GM03348 (cell line): ENCODE results near the gene CDH20.

Source experiments
- DNase-seq: peaks from one replicate; pipeline ENCODE4 v3.0.0; 2012; ENCODE audit warnings: low spot score

Gene CDH20

DNA sequence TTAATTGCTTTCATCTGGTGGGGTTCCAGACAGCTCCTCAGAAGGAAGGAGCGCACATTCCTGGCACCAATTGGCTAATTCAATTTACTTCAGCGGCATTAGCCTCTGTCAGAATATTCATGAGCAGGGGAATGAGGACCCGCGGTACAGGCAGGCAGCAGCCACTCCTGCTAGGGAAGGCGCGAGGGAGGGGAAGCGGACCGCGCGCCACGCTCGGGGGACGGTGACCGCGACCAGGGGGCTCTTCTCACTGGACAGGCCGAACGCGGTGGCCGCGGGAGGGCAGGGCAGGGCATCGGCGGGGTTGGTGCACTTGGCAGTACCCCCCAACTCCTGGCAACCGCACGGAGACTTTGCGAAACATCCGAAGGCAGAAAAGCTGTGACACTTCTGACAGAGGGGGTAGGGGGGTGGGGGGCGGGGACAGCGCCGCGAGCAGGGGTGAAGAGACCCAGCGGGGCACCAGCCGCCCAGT, at the start of gene CDH20:
TSS of gene CDH20 (plus strand) at position 160 of the 475 bp plus-strand sequence.
- DNase-seq = peak; percentile 17

DNA sequence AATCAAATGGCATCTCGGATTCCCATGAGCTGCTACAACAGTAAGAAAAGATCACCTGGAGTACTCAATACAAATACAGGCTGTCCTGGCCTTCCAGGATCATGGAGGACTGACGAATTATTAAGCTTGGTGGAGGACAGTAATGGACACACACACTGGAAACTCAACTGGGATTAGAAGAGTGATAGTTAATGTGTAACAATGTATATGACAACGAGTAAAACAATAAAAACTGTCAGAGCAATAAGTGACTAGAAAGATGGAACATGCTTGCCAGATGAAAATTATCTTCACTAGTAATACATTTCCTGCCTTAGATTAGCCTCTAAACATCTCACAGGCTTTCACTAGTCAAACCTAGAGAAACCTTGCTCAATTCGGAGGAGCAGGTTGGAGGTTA, 49.2 kb upstream of the CDH20 start:
- DNase-seq = no peak

DNA sequence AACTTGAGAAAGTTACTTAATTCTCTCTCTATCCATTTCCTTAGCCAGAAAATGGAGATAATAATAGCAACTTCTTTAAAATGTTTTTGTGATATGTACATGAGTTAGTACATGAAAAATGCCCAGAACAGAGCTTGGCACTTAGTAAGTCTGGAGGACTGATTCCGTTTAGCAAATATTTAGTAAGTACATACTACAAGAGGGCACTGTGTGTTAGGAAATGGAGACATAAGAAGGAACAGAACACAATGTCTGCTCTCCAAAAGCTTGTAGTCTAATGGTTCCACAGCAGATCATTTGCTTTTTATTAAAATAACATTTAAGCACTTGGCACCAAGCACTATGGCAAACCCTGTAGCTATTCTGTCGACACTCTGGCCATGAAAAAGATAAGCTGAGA, 47.5 kb upstream of the CDH20 start:
- DNase-seq = no peak

DNA sequence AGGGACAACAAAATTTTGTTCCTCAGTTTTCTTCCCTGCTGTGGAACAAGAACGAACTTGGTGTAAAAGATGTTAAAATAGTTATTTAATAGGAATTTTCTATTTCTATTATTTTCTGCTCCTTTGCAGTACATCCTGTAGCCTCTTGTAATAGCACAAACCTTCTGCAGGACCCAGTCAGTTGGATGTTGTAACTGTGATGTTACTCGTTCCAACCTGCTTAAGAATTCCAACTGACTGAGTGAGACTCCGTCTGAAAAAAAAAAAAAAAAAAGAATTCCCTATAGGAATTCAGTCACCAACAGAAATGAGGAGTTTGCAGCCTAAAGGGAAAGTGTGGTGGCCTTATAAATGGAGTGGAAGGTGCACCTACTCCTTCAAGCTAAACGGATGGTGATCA, 46.4 kb upstream of the CDH20 start:
- no peak for DNase-seq

DNA sequence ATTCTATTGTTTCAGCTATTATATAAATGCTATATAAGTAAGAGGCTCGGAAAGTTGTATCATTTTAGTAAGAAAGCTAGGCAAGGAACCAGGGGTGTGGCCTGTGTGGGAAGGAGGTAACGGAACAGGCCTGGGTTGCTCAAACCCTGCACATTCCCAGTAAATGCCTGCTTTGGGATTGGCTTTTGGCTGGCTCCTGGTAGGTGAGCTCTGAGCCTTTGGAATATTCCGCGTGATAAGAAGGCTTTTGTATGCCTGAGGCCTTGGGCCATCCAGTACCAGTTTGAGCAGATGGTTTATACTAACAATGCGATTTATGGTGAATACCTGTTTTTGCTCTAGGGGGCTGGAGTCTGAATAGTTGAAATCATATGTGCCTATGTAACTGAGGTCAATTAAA, 42.6 kb upstream of the CDH20 start:
- DNase-seq = no peak

DNA sequence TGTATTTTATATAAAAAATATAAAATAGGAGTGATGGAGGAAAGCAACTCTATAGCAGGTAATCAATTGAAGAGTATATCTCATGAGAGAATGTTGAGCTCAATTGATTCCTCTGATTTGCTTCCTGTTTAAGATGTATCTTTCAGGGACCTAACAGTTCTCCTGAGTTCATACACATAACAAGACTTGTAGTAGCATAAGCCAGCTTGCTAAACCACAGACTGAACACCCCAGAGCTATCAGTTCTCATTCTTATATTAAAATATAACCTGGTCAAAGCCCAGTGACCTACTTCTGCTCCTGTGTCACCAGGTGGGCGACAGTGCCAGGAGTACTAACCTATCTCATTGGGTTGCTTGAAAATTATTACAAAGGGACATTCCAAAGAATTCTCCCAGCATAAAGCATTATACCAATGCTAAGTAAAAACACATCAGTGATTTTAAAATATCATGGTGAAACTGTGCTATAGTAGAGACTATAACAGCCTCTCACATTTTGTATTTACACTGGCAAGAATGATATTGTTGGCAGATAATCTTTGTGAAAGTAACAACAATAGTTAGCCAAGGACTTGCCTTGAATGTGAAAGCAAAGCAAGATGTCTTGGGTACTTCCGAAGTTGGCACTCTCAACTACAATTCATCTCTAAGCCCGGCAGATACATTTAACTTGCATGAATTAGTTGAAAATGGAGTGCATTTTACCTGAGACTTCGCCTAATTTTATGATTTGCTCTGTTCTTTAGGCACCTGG, 40.8 kb upstream of the CDH20 start:
- no peak for DNase-seq

DNA sequence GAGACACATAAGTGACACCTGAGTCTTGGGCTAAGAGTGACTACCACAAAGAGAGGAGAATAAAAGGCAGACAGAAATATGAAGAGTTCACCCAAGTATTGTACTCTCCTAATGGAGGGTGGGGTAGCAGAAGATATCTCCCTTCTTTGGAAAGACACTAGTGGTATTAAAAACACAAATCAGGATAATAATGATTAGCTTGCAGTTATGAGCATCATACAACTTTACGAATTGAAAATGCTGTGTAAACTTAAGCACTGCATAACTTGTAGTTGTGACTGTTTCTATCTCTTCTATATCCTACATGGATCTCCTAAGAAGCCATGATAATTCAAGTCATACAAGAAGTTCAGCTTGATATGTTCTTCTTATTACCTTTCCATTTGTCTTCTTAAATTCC, 38.1 kb upstream of the CDH20 start:
- no peak for DNase-seq

DNA sequence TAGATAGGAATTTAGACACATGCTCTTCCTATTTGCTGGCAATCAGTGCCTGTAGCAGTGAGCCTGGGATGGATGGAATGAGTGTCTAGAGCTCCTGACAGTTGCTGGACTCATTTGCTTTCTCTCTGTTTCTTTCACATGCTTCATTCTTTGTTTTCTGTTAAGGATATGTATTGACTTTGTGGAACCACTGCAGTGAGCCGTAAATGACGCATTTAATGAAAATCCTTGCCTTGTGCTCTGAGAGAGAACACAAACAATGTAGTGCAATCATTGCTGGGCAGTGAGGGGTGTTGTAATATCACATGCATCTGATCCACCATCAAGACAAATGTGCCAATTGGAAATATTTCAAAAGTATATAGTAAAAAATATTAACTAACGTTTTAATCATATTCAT, 25.2 kb upstream of the CDH20 start:
- no peak for DNase-seq

DNA sequence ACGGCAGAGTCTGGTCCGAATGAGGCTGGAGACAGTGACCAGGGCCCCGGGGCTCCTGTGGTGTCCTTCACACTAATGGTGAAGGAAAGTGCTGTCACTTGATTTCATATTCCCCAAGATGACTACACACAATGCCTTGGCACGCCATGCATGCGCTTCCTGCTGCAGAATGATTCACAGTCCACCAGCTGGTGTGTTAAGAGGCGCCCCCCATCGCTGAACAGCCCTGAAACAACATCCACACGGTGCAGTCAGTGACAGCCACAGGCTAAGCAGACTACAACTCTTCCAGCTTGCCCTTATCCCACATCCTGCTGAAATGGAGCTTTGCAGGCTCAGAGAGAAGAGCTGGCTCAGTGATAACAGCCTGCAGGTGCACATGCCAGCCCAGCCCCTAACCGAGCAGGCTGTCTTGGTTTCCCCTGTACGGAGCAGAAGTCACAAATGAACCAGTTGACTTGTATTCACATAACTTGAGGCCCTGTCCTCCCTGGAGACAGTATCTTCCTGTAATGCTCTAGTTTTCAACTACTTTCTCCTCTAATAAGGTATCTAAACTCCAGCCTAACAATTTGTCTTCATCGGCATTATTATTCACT, 24.3 kb upstream of the CDH20 start:
- peak; percentile 23 for DNase-seq

DNA sequence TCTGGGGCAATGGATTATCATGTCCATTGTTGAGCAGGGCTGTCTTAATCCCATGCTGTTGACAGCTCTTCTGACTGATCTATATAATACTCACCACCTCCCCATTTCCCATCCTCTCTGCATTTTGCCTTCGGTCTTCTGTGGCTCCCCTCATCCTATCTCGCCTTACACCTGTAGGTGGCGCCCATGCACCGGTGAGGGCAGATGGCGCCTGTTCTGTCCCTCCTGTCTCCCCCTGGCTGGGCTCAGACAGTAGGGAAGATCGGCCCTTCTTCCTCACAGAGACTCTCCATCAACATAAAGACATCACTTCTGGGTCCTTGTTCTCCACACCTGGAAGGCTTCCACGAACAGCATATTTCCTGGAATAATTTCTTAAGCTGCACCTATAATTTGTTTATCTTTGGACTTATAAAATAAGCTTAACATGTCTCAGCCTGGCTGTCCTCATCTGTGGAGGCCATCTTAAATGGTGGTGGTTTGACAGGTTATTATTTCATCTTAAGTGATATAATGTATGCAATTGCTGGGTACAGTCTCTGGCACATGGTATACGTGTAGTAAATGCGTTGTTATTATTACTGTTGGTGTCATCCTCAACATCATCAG, 10.9 kb upstream of the CDH20 start:
- DNase-seq = peak; percentile 86

DNA sequence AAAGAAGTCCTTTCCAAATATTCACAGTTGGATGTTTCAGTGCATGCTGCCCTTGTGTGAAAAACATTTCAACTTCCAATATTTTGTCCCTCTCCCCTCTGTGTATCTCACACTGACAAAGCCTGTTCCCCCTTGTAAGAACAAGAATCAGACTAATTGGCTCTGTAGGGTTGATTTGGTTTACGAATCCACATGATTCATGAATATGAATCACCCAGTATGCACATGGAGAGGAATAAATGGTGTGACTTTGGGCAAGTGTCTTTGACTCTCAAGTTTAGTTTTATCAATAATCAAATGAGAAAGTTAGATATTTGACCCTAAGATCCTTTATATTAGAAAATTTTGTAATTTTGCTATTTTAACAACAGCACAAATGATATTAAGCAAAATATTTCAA, 9.3 kb upstream of the CDH20 start:
- peak; percentile 8 for DNase-seq

DNA sequence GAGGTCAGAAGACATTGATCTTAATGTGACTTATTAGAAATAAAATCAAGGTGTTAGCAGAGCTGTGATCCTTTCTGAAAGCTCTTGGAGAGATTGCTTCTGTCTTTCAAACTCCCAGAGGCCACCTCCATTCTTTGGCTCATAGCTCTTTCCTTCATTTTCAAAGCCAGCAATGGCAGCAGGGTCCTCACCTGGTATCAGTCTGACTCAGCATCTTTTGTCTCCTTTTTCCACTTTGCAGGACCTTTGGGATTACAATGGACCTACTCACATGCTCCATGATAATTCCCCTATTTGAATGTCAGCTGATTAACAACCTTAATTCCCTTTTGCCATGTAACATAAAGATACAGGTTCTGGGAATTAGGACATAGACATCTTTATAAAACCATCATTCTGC, 6.8 kb upstream of the CDH20 start:
- DNase-seq = no peak

DNA sequence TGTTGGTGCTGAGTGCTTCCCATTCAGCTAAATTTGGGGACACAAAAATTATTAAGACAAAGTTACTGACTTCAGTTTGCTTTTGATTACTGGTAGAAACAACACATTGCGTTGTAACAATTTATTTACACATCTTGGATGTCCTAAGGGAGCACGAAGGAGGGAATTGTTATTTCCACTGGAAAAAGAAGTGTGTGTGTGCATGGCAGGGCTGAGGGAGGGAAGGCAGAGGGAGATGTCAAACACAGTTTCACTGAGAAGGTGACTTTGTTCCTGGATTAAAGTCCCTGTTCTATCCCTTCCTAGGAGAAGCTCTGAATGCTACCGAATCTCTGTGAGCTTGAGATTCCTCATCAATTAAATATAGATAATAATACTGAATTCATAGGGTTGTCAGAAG, 3.8 kb upstream of the CDH20 start:
- DNase-seq = no peak

DNA sequence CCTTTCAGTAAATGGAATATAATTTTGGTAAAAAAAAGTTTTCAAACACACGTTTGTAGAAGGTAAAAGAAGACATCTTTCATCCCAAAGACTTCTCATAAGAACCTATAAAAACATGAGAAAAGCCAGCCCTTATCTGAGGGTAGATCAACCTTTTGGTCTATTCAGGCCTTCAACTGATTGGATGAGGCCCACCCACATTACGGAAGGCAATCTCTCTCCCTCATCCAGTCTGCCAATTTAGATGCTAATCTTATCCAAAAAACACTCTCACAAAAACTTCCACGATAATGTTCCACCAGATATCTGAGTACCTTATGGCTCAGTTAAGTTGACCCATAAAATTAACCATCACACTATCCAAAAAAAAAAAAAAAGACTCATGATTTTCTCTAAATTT, 2.2 kb upstream of the CDH20 start:
- DNase-seq = no peak

DNA sequence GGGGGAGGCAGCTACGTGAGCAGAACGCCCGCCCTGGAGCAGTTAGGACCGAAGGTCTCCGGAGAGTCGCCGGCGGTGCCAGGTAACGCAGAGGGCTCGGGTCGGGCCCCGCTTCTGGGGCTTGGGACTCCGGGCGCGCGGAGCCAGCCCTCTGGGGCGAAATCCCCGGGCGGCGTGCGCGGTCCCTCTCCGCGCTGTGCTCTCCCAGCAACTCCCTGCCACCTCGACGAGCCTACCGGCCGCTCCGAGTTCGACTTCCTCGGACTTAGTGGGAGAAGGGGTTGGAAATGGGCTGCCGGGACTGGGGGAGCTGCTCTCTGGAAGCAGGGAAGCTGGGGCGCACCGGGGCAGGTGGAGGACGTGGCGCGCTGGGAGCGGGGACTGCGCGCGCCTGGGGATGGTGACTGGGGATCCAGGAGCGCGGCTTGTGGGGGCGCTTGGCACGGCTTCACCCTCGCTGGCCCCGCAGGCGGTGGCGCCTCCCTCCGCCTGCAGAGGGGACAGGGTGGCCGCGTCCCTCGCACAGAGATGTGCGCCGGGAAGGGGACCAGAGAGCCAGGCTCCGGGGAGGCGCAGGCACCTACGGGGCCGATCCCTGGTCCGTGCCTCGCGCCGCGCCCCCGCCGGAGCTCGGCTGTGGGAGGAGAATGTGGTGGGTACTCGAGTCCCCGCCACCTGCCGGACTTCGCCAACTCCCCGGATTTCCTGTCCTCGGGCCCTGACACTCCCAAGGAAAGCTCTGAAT, 688 bp downstream of the CDH20 start:
- peak; percentile 46 for DNase-seq

DNA sequence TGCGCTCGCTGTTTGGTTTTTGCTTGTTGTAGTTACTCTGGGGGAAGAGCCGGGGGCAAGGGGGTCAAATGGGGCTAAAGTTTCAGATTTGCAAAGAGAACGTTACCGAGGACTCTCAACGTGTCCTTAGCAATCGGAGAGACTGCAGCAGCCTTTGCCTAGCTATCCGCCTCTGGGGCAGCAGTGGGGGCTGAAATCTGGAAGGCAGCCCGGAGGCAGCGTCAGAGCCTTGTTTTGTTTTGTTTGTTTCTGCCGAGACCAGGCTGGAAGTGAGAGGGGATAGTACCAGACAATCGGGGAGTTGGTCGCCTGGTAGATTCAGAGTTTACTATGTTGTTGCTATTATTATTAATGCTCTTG, 1.2 kb downstream of the CDH20 start:
- peak; percentile 32 for DNase-seq

DNA sequence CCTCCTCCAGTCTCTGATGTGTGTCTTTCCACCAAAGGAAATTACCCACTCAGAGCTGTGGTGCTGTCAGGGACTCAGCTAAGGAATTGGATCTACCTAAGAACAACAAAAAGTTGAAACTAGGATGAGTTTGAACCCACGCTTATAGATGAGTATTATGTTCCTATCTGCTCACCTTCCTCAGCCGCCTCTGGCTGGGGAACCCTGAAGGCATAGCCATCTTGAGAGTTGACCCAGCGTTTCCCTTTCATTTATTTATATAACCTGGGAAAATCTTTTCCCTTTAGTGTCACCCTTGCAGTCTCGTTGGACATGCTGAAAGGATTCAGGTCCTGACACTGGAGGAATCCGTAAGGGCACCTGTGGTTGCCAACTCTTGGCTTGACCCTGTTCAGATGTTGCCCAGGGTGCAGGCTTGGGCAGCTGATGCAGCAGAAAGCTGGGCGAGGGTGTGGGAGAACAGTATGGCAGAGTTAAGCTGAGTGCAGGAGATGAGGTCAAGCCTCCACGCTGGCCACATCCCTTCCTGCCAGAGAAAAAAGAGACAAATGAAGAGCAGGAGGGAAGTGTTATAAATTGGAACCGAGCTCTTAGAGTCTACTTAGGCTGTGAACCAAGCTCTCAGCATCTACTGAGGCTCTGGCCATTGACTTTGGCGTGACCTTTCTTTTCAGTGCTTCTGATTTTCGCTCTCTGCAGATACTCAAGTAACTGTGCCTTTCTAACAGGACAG, 1.9 kb downstream of the CDH20 start:
- DNase-seq = peak; percentile 24

DNA sequence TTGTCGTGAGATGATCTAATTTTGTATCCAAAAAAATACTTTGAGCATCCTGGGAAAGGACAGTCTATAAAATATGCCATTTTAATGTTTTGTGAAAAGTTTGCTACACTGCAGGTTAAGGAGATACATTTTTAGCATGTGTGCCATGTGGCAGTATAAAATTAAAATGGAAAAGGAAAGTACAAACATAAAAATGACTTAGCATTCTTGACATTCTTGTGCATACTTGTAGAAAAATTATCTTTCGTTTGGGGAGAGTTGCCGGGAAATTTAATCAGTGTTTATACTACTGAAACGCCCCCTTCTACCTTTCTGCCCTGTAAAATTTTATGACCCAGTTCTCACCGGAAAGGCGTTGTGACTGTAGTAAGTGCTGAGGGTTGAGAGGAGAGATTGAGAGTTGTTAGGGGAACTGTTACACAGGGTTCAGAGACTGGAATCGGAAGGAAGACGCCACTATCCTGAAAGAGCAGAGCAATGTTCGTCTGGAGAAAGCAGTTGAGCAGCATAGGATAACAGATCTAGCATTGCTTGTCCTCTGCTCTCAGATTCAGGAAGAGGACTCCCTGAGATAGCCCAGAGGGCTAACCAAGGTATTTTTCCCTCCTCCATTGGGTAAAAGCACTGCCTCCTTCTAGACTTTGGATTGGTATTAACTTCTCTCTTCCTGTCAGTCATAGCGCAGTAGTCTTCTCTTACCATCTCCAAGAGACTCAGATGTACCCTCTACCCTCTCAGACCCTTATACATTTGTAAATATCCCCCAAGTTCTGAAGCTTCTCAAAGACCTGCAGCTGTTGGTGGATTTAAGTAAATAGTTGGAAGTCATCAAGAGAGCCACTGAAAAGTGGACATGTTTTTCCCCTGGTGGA, 2.7 kb downstream of the CDH20 start:
- DNase-seq = peak; percentile 28

DNA sequence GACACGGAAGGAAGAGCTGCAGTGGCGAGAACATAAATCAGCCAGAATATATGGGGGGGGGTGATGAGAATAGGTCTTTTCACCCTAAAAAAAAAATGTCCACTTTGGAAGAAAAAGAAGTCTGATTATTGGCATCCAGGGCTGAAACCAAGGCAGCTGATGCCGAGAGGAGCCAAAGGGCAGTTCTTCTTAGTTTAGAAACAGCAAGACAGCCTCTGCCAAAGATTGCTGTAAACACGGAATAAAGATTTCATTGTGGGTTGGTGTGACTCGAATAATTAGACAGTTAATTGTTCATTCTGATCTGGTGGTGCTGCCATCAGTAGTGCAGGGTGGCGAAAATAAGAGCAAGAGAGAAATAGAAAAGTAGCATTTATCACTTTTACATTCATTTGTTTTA, 3.5 kb downstream of the CDH20 start:
- DNase-seq = no peak

DNA sequence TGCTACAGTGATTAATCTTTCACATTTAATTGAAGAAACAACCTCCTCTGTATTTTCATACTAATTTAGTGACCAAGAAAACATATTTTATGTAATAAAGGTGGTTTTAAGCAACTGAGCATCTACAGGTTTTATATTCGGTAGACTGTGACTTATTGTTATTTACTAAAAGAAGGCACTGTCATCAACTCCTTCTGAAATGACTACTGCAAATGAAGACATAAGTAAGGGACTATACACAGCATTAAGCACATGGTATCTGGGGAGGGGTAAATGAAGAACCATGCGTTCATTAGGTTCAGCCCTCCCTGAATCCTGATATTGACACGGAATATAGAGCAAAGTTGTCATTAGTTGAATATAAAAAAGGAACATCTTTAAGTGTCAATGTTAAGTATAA, 4.3 kb downstream of the CDH20 start:
- DNase-seq = no peak

DNA sequence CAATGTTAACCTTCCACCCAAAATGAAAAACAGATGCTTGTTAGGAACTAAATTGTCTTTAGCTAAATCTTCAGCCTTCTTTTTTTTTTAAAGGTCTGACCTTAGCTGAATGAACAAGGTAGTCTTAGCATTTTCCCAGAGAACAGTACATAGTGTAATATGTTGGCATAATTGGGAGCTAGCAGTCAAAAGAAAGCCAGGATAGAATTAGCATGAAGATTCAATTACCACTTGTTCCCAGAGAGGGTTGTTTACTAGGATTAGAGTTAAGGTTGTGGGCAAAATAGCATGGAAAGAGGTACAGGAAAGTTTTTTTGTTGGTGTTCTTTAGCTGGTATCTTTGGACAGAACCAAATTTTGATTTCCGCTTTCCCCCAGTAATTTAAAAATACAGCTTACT, 6.9 kb downstream of the CDH20 start:
- no peak for DNase-seq
